NCI-H187 (cell line): Measurements from ENCODE around the gene SEMA5B.

Experiments used
- DNase-seq, 2 experiments: peaks; one replicate each; lab custom pipeline; 2025; lab: John Stamatoyannopoulos, UW

The SEMA5B gene, protein sequence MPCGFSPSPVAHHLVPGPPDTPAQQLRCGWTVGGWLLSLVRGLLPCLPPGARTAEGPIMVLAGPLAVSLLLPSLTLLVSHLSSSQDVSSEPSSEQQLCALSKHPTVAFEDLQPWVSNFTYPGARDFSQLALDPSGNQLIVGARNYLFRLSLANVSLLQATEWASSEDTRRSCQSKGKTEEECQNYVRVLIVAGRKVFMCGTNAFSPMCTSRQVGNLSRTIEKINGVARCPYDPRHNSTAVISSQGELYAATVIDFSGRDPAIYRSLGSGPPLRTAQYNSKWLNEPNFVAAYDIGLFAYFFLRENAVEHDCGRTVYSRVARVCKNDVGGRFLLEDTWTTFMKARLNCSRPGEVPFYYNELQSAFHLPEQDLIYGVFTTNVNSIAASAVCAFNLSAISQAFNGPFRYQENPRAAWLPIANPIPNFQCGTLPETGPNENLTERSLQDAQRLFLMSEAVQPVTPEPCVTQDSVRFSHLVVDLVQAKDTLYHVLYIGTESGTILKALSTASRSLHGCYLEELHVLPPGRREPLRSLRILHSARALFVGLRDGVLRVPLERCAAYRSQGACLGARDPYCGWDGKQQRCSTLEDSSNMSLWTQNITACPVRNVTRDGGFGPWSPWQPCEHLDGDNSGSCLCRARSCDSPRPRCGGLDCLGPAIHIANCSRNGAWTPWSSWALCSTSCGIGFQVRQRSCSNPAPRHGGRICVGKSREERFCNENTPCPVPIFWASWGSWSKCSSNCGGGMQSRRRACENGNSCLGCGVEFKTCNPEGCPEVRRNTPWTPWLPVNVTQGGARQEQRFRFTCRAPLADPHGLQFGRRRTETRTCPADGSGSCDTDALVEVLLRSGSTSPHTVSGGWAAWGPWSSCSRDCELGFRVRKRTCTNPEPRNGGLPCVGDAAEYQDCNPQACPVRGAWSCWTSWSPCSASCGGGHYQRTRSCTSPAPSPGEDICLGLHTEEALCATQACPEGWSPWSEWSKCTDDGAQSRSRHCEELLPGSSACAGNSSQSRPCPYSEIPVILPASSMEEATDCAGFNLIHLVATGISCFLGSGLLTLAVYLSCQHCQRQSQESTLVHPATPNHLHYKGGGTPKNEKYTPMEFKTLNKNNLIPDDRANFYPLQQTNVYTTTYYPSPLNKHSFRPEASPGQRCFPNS

GRCh38 chr3:123027292-123028232 is at the start of gene SEMA5B:
Gene SEMA5B (minus strand): TSS chr3:123027763. CDS start chr3:122961263, 66,500 bp downstream.
- DNase-seq, result no peak

DNA sequence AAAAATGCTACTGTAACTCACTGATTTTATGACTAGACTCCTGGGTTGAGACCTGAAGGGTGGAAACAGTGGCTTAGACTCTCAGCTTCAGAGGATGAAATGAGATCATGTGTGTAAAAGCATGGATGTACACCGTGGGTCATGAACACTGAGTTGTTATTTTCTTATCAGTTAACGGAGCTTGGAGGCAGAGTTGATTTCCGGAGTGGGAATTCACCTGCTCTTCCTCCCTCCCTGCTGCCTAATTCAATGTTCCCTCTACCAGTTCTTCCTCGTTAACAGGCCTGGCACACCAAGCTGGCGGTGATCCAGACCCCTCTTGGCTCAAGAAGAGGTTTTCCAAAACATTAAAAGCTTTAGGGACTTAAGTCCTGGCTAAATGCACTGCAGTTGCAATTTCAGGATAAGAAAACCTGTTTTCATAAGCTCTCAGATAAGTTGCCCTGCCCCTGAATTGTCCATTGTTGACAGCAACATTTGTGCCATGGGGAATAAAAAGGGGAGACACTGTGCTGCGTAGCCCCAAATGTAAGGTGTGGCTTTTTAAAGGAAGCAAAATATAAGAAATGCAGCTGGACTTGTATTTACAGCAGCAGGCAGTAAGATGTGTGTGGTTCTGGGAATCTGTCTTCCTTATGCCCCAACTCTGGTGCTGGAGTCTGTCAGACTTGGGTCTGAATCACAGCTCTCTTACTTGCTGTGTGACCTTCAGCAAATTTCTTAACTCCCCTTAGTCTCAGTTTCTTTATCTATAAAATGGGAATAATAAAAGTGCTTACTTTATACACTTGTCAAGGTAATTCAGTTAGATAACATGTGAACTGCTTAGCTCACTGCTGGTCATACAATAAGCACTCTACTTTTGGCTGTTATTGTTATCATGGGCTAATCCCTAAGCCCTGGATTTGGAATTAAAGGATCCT is 49.2 kb upstream of the SEMA5B start:
- peak in 1 of 2 experiments; percentile 22 for DNase-seq

GRCh38 chr3:123076112-123076495 is 48.5 kb upstream of the SEMA5B start:
- DNase-seq, result no peak

GRCh38 chr3:123075359-123075758 is 47.8 kb upstream of the SEMA5B start:
- no peak for DNase-seq

- DNase-seq, result no peak
These were observed 45.0 kb upstream of the SEMA5B start for GRCh38 chr3:123072564-123072963.

DNA sequence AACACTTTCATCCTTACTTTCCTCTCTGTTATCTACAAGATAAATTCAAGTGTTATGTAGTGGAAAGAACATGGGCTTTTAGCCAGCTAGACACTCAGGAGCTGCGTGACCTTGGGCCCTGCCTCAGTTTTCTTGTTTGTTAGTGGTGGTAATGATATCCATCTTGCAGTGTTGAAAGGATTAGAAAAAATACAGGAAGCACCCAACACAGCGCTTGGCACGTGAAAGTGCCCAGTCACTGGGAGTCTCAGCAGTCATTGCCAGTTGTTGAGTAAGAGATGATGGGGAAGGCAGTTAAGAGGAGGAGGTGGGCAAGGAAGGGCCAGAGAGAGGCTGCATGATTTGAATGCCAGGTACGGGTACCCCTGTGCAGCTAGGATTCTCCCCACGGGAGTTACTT is 44.6 kb upstream of the SEMA5B start:
- DNase-seq, result no peak

GRCh38 chr3:123071581-123071980 is 44.0 kb upstream of the SEMA5B start:
- DNase-seq, result no peak

GRCh38 chr3:123071146-123071545 is 43.6 kb upstream of the SEMA5B start:
- DNase-seq, result no peak

GRCh38 chr3:123070510-123070909 is 42.9 kb upstream of the SEMA5B start:
- no peak for DNase-seq

GRCh38 chr3:123068601-123069381 is 41.2 kb upstream of the SEMA5B start:
- DNase-seq, result no peak

DNA sequence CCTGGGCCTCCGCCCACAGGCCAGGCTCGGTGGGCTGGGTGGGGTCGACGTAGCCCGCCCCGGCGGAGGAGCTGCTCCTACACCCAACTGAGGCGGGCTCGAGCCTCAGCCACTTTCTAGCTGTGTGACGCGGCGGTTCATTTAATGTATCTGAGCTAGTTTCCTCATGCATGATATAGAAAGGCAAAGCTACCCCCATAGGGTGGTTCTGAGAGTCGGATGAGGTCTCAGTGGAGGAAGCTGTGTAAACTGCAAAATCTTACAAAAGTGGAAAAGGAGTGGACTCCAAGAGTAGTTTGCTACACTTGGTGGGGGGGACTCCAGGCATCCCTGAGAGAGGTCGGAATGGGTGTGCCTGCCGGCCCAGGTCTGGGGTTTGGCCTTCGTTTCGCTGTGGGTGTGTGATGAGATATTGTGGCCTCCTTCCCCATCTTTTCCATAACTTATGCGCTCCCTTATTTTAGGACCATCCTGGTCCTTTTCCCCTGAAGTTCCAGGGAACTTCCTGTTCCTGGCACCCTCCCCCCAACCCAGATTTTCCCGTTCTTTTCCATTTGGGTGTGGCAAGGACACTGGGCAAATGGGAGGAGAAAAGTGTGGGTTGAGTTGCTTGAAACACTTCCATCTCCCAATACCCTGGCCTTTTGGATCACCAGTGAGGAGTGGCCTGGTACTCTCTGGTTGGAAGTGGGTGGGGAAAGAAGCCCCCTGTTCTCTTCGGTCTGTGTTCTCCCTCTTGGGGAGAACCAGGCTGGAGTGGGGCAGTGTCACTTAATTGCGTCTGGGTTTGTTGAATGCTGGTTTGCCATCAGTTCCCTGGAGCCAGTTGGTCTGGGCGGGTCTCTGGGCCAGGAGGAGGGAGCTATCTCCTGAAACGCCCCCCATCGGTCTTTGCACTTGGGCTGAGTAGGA is 40.4 kb upstream of the SEMA5B start:
- no peak for DNase-seq

DNA sequence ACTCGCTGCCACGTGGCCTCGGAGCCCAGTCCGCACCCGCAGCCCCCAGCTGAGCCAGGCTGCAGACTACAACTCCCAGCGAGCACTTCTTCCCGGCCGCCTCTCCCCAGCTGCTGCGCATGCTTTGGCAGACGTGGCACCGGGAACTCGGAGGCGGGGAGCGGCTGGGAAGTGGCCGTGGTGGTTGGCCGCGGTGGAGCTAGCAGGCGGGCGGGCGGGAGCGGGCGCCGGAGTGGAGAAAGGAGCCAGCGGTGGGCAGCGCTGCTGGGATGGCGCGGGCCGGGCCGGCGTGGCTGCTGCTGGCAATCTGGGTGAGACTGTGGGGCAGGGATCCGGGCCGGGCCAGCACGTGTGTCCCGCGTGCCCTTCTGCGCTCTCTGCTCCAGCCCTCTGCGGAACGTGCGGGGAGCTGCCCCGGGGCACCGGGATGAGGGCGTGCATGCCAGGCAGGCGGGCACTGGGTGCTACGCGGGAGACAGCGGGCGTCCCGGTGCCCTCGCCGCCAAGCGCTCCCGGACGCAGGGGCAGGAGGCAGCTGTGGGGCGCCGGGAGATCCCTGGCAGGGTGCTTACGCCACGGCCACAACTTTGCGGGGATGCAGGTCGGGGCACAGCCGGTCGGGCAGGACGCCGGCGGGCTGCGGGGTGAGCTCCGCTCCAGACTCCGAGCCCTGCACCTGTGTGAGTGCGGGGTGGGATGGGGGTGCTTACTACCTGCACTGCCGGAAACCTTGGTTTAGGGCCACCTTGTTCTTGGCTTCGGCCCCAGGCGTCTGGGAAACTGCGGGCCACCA is 39.5 kb upstream of the SEMA5B start, which contains the start of gene PDIA5:
Gene PDIA5 (plus strand): TSS at position 130 of the 793 bp plus-strand sequence. CDS start 140 bp downstream, at position 270.
- DNase-seq, result peak; percentile 68 to 73

GRCh38 chr3:123066599-123066895 is 39.0 kb upstream of the SEMA5B start:
- DNase-seq, result no peak

- no peak for DNase-seq
These were observed 37.4 kb upstream of the SEMA5B start for GRCh38 chr3:123064914-123065313.

DNA sequence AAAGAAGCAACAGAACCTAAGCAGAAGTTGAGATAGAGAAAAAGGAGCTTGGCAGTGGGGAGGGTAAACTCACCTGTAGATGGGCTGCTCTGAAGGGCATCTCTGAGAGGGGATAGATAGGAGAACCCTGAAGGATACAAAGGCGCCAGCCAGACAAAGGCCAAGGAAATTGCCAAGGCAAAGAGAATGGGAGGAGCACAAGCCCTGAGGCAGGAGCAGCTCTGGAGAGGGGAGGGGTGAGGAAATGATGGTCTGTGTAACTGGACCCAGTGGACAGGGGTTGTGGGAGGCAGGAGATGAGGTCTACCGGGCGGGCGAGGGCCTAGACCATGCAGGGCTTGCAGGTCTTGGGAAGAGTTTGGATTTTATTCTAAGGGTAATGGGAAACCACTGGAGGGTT is 36.9 kb upstream of the SEMA5B start:
- no peak for DNase-seq

- DNase-seq, result no peak
These were observed 35.5 kb upstream of the SEMA5B start for GRCh38 chr3:123063034-123063433.

DNA sequence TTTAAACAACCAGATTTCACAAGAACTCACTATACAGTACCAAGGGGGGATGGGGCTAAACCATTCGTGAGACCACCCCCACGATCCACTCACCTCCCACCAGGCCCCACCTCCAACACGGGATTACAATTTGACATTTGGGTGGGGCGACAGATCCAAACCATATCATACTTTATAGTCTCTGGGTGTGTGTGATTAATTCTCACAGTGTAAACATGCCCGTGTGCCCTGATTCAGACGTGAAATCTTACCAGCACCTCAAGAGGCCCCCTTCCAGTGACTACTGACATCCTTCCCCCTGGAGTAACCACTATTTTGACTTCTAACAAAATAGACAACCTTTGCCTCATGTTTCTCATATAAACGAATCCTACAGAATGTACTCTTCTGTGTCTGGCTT is 34.3 kb upstream of the SEMA5B start:
- DNase-seq, result no peak

DNA sequence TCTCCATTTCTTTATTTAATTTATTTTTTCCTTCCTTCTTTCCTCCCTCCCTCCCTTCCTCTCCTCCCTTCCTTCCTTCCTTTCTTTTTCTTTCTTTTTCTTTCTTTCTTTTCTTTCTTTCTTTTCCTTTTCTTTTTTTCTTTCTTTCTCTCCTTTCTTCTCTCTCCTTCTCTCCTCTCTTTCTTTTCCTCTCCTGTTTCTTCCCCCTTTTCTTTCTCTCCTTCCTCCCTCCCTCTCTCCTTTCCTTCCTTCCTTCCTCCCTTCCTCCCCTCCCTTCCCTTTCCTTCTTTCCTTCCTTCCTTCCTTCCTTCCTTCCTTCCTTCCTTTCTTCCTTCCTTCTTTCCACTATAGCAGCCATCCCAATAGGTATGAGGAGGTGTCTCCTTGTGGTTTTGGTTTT is 32.5 kb upstream of the SEMA5B start:
- DNase-seq, result no peak
